HepG2 (cell line): ENCODE results near the gene OR6B3. TPM values are rescaled to one million over a fixed set of nuclear protein-coding genes. Genes with fewer than 3 reads are reported as not detected.
A peak's percentile ranks its signal among the peaks of the same experiment; 100 is the strongest.

ENCODE experiments used
- BORCS8-MEF2B ChIP-seq: sonication (generic); formaldehyde crosslinking; IDR thresholded peaks from 2 replicates; pipeline ENCODE4 v1.8.0; 2022; ENCODE audit warnings: mild to moderate bottlenecking, missing genetic modification reagents
- CENPX ChIP-seq: sonication (generic); formaldehyde crosslinking; IDR thresholded peaks from 2 replicates; pipeline ENCODE4 v1.9.0; 2021; ENCODE audit warnings: mild to moderate bottlenecking, missing genetic modification reagents, moderate library complexity
- CTCF ChIP-seq: sonication (generic); formaldehyde crosslinking; IDR thresholded peaks from 2 replicates; pipeline ENCODE4 v1.5.0; 2020; ENCODE audit warnings: mild to moderate bottlenecking, missing genetic modification reagents, moderate library complexity
- HNF4G ChIP-seq, 2 experiments: sonication (generic) in 1 of 2; formaldehyde crosslinking in 1 of 2; IDR thresholded peaks; 2 replicates each; pipeline versions ENCODE4 v1.4.0 to v1.6.1; 2011 to 2020; ENCODE audit warnings: borderline replicate concordance in 2 of 2, low read depth in 2 of 2, mild to moderate bottlenecking in 2 of 2, low read length in 1 of 2, missing genetic modification reagents in 1 of 2, moderate library complexity in 1 of 2
- HOXA9 ChIP-seq: sonication (generic); formaldehyde crosslinking; IDR thresholded peaks from 2 replicates; pipeline ENCODE4 v1.8.1; 2022; ENCODE audit warnings: missing genetic modification reagents, mild to moderate bottlenecking, moderate library complexity, borderline replicate concordance
- KDM4B ChIP-seq: sonication (generic); formaldehyde crosslinking; IDR thresholded peaks from 2 replicates; pipeline ENCODE4 v1.4.0; 2020; ENCODE audit warnings: missing genetic modification reagents
- KLF12 ChIP-seq: sonication (generic); formaldehyde crosslinking; IDR thresholded peaks from 2 replicates; pipeline ENCODE4 v1.4.0; 2020; ENCODE audit warnings: missing genetic modification reagents, borderline replicate concordance
- KLF15 ChIP-seq: sonication (generic); formaldehyde crosslinking; IDR thresholded peaks from 2 replicates; pipeline ENCODE4 v1.8.1; 2023; ENCODE audit warnings: borderline replicate concordance, mild to moderate bottlenecking, inconsistent platforms, missing genetic modification reagents, mixed read lengths
- MED8 ChIP-seq: sonication (generic); formaldehyde crosslinking; IDR thresholded peaks from 2 replicates; pipeline ENCODE4 v1.8.1; 2023; ENCODE audit warnings: mild to moderate bottlenecking, missing genetic modification reagents; ENCODE audit not compliant: insufficient replicate concordance
- MTF2 ChIP-seq: sonication (generic); formaldehyde crosslinking; IDR thresholded peaks from 2 replicates; pipeline ENCODE4 v1.5.0; 2020; ENCODE audit warnings: missing genetic modification reagents, borderline replicate concordance
- MXD4 ChIP-seq: IDR thresholded peaks from 2 replicates; pipeline ENCODE4 v1.6.1; 2016; ENCODE audit warnings: mild to moderate bottlenecking, missing biosample characterization, missing genetic modification reagents
- NFE2L1 ChIP-seq: sonication (generic); formaldehyde crosslinking; IDR thresholded peaks from 2 replicates; pipeline ENCODE4 v1.4.0; 2020; ENCODE audit warnings: missing genetic modification reagents, mild to moderate bottlenecking, borderline replicate concordance
- PHF20 ChIP-seq: sonication (generic); formaldehyde crosslinking; IDR thresholded peaks from 2 replicates; pipeline ENCODE4 v1.5.0; 2020; ENCODE audit warnings: mild to moderate bottlenecking, missing genetic modification reagents
- RFXANK ChIP-seq: IDR thresholded peaks from 2 replicates; pipeline ENCODE4 v1.6.1; 2016
- ZBTB3 ChIP-seq: sonication (generic); formaldehyde crosslinking; IDR thresholded peaks from 2 replicates; pipeline ENCODE4 v1.4.0; 2020; ENCODE audit warnings: low read depth, mild to moderate bottlenecking, moderate library complexity, missing genetic modification reagents, borderline replicate concordance
- ZBTB33 ChIP-seq: sonication (generic); formaldehyde crosslinking; IDR thresholded peaks from 2 replicates; pipeline ENCODE4 v1.4.0; 2020; ENCODE audit warnings: missing genetic modification reagents
- ZBTB39 ChIP-seq: sonication (generic); formaldehyde crosslinking; IDR thresholded peaks from 2 replicates; pipeline ENCODE4 v1.5.0; 2020; ENCODE audit warnings: missing genetic modification reagents
- ZNF224 ChIP-seq: sonication (generic); formaldehyde crosslinking; IDR thresholded peaks from 2 replicates; pipeline ENCODE4 v1.5.0; 2020; ENCODE audit warnings: mild to moderate bottlenecking, missing genetic modification reagents
- ZNF225 ChIP-seq: sonication (generic); formaldehyde crosslinking; IDR thresholded peaks from 2 replicates; pipeline ENCODE4 v1.4.0; 2020; ENCODE audit warnings: mild to moderate bottlenecking, missing genetic modification reagents
- ZNF230 ChIP-seq: sonication (generic); formaldehyde crosslinking; IDR thresholded peaks from 2 replicates; pipeline ENCODE4 v1.4.0; 2020; ENCODE audit warnings: mild to moderate bottlenecking, missing genetic modification reagents
- ZNF251 ChIP-seq: sonication (generic); formaldehyde crosslinking; IDR thresholded peaks from 2 replicates; pipeline ENCODE4 v1.9.0; 2021; ENCODE audit warnings: mild to moderate bottlenecking, missing genetic modification reagents
- ZNF337 ChIP-seq: sonication (generic); formaldehyde crosslinking; IDR thresholded peaks from 2 replicates; pipeline ENCODE4 v1.5.1; 2020; ENCODE audit warnings: missing genetic modification reagents, low read depth, mild to moderate bottlenecking, borderline replicate concordance
- ZNF558 ChIP-seq: sonication (generic); formaldehyde crosslinking; IDR thresholded peaks from 2 replicates; pipeline ENCODE4 v1.9.0; 2022; ENCODE audit warnings: mild to moderate bottlenecking, missing genetic modification reagents, borderline replicate concordance
- ZNF672 ChIP-seq: sonication (generic); formaldehyde crosslinking; IDR thresholded peaks from 2 replicates; pipeline ENCODE4 v1.8.1; 2022; ENCODE audit warnings: missing genetic modification reagents
- ZNF816 ChIP-seq: sonication (generic); formaldehyde crosslinking; IDR thresholded peaks from 2 replicates; pipeline ENCODE4 v1.8.0; 2022; ENCODE audit warnings: missing genetic modification reagents, mild to moderate bottlenecking, borderline replicate concordance
- polyA plus RNA-seq, 8 experiments: library from polyadenylated mRNA; depleted of rRNA in 3 of 8; stranded (reverse) in 7 of 8; unstranded in 1 of 8; fragments of >200 nt; fragmentation: Illumina TruSeq in 4 of 8; extraction: Trizol in 4 of 8; gene quantifications; 2 replicates each; pipeline versions ENCODE4 v1.2.1 to v1.2.3, GENCODE V29; 2011 to 2016; ENCODE audit warnings: low read depth in 4 of 8, missing spikeins in 1 of 8, mixed read lengths in 1 of 8; ENCODE audit not compliant: insufficient read depth in 1 of 8
- total RNA-seq, 5 experiments: library from RNA; depleted of rRNA; stranded (reverse); fragments of >200 nt; fragmentation: Illumina TruSeq; extraction: Trizol; gene quantifications; 2 replicates each; pipeline ENCODE4 v1.2.3, GENCODE V29; 2016; ENCODE audit warnings: low read depth in 1 of 5

OR6B3 gene
- total and polyA plus RNA-seq, 2 of the 13 experiments (the other 11 are each of a cell fraction or from before 2014, with no cell fraction given) = not detected

- no peak for TF ChIP-seq CENPX (CRISPR knock-in tag)
- TF ChIP-seq KLF15 = no peak
- no peak; the same call in 1 of the 2 replicates for TF ChIP-seq HOXA9 (CRISPR knock-in tag)
- TF ChIP-seq MTF2 (CRISPR knock-in tag) = no peak
- TF ChIP-seq ZNF230 (CRISPR knock-in tag) = 0 out of 2 replicates have a peak, but pooled peaks have one; percentile 19
- no peak for TF ChIP-seq ZBTB33 (CRISPR knock-in tag)
- 0 out of 2 replicates have a peak, but pooled peaks have one; percentile 5 for TF ChIP-seq BORCS8-MEF2B
- TF ChIP-seq KLF12 (CRISPR knock-in tag) = no peak
- no peak for TF ChIP-seq MED8 (CRISPR knock-in tag)
- no peak for TF ChIP-seq ZNF672 (CRISPR knock-in tag)
- TF ChIP-seq ZBTB3 = no peak
- no peak for TF ChIP-seq ZNF225 (CRISPR knock-in tag)
- TF ChIP-seq RFXANK (CRISPR knock-in tag) = no peak
- TF ChIP-seq ZNF816 = no peak
- no peak for TF ChIP-seq NFE2L1 (CRISPR knock-in tag)
- TF ChIP-seq PHF20 = no peak
- TF ChIP-seq KDM4B (CRISPR knock-in tag) = peak; percentile 9; the same call in 1 of the 2 replicates
- TF ChIP-seq ZNF558 (CRISPR knock-in tag) = no peak
- 0 out of 2 replicates have a peak, but pooled peaks have one; percentile 9 for TF ChIP-seq ZBTB39
- TF ChIP-seq ZNF224 = no peak
- no peak for TF ChIP-seq ZNF251
- TF ChIP-seq MXD4 = no peak
- TF ChIP-seq CTCF (CRISPR knock-in tag) = no peak
- no peak for TF ChIP-seq HNF4G (IDR thresholded peaks at IDR 0.05; ENCODE audit: borderline replicate concordance, low read depth, low read length)
- no peak for TF ChIP-seq HNF4G (CRISPR knock-in tag; IDR thresholded peaks at IDR 0.05; ENCODE audit: borderline replicate concordance, low read depth)
- no peak; the same call in 1 of the 2 replicates for TF ChIP-seq ZNF337 (CRISPR knock-in tag)
These were observed 28.6 kb downstream of the OR6B3 start (continued) for GRCh38 chr2:240024766-240025165.
